Skeletal muscle satellite cell (primary cell): ENCODE data around the gene CD58. TPM values are rescaled to one million over a fixed set of nuclear protein-coding genes. Genes with fewer than 3 reads are reported as not detected.

ENCODE experiments used
- H3K27me3 ChIP-seq: 2 replicates; pipeline ENCODE4 v1.7.0; 2013; ENCODE audit warnings: low read length; ENCODE audit not compliant: control insufficient read depth, insufficient read depth
- H3K36me3 ChIP-seq: 2 replicates; pipeline ENCODE4 v1.7.0; 2013; ENCODE audit warnings: mild to moderate bottlenecking, control low read depth, low read length; ENCODE audit not compliant: insufficient read depth
- H3K4me1 ChIP-seq: 2 replicates; pipeline ENCODE4 v1.7.0; 2013; ENCODE audit warnings: low read length; ENCODE audit not compliant: control insufficient read depth, insufficient read depth
- H3K4me2 ChIP-seq: 2 replicates; pipeline ENCODE4 v1.7.0; 2013; ENCODE audit warnings: mild to moderate bottlenecking, low read length
- H3K4me3 ChIP-seq: 2 replicates; pipeline ENCODE4 v1.7.0; 2013; ENCODE audit warnings: low read length
- H3K9ac ChIP-seq: 2 replicates; pipeline ENCODE4 v1.7.0; 2013; ENCODE audit warnings: mild to moderate bottlenecking, low read depth, low read length, moderate library complexity
- H3K9me3 ChIP-seq: replicated peaks from 2 replicates; pipeline ENCODE4 v1.7.0; 2013; ENCODE audit warnings: mild to moderate bottlenecking, control low read depth, low read length
- small RNA-seq: library from RNA; depleted of rRNA; stranded (forward); fragments of <200 nt; gene quantifications from one replicate; pipeline ENCODE3, GENCODE V24; 2012

CD58 gene

GRCh38 chr1:116466810-116467557, 103.8 kb downstream of the CD58 start:
- Histone ChIP-seq H3K9me3 (no peaks in the 10 kb centered on the region), H3K36me3 (no peaks in the 10 kb centered on the region), H3K4me1 (no peaks in the 10 kb centered on the region), H3K4me3 (no peak overlapping the region), H3K4me2 (no peak overlapping the region), H3K9ac (no peak overlapping the region), H3K27me3 (peaks cover 34% of the 10 kb centered on the region)

- Histone ChIP-seq H3K9ac (no peak overlapping the region), H3K9me3 (no peaks in the 10 kb centered on the region), H3K27me3 (peaks cover 41% of the 10 kb centered on the region), H3K4me2 (no peak overlapping the region), H3K4me1 (no peaks in the 10 kb centered on the region), H3K4me3 (no peak overlapping the region), H3K36me3 (no peaks in the 10 kb centered on the region)
These were observed 104.8 kb downstream of the CD58 start for GRCh38 chr1:116465845-116466685.

- H3K4me3 ChIP-seq = no peak overlapping the region
- H3K4me1 ChIP-seq = no peaks in the 10 kb centered on the region
- no peaks in the 10 kb centered on the region for H3K36me3 ChIP-seq
- H3K27me3 ChIP-seq = peaks cover 46% of the 10 kb centered on the region
- no peak overlapping the region for H3K4me2 ChIP-seq
- H3K9me3 ChIP-seq = no peaks in the 10 kb centered on the region
- H3K9ac ChIP-seq = no peak overlapping the region
These were observed 105.4 kb downstream of the CD58 start for GRCh38 chr1:116465477-116465844.

Small RNAs within 50 kb of the gene (small RNA-seq; reads per million reads assigned to genes)
- gene MIR548AC = not detected
